Natural killer cell (primary cell): Measurements from ENCODE around the gene INTS7. TPM values are rescaled to one million over a fixed set of nuclear protein-coding genes. Genes with fewer than 3 reads are reported as not detected.
A peak's percentile ranks its signal among the peaks of the same experiment; 100 is the strongest.

Experiments
- ATAC-seq, 3 donors: fragments of 150-1000 bp in 2 of 3; fragments of 200-7000 bp in 1 of 3; cut with Tn5 transposase; 1 replicate in 1 of 3; 2 replicates in 2 of 3; pipeline ENCODE4 v1.10.0; 2021; ENCODE audit warnings: mild to moderate bottlenecking in 2 of 3, moderate library complexity in 2 of 3
- DNase-seq, 2 donors: peaks; one replicate each; pipeline versions ENCODE4 v3.0.0 to v3.0.0-alpha.2; 2013 to 2021; ENCODE audit warnings: mixed read lengths in 1 of 2
- H3K27ac ChIP-seq: one replicate; pipeline ENCODE4 v1.5.1; 2013; ENCODE audit warnings: mild to moderate bottlenecking, low read length
- H3K27me3 ChIP-seq: one replicate; pipeline ENCODE4 v1.6.1; 2013; ENCODE audit warnings: low read length; ENCODE audit not compliant: control insufficient read depth, insufficient read depth
- H3K36me3 ChIP-seq: one replicate; pipeline ENCODE4 v1.6.1; 2013; ENCODE audit warnings: low read length; ENCODE audit not compliant: control insufficient read depth, insufficient read depth
- H3K4me1 ChIP-seq: one replicate; pipeline ENCODE4 v1.6.1; 2013; ENCODE audit warnings: low read length; ENCODE audit not compliant: control insufficient read depth, insufficient read depth
- H3K4me3 ChIP-seq: one replicate; pipeline ENCODE4 v1.5.1; 2013; ENCODE audit warnings: low read length
- H3K9me3 ChIP-seq: one replicate; pipeline ENCODE4 v1.6.1; 2013; ENCODE audit warnings: low read length; ENCODE audit not compliant: control insufficient read depth, insufficient read depth
- H3K27ac Mint-ChIP-seq, 2 donors: one replicate each; pipeline ENCODE4 v1.8.0; 2022; ENCODE audit warnings: mild to moderate bottlenecking in 2 of 2, mixed read lengths in 2 of 2, moderate library complexity in 1 of 2
- H3K27me3 Mint-ChIP-seq, 2 donors: one replicate each; pipeline ENCODE4 v1.8.0; 2022; ENCODE audit warnings: low read depth in 2 of 2, mixed read lengths in 2 of 2
- H3K36me3 Mint-ChIP-seq: one replicate; pipeline ENCODE4 v1.8.0; 2022; ENCODE audit warnings: mixed read lengths
- H3K4me1 Mint-ChIP-seq, 2 donors: one replicate each; pipeline ENCODE4 v1.8.0; 2022; ENCODE audit warnings: mixed read lengths in 2 of 2
- H3K4me3 Mint-ChIP-seq: one replicate; pipeline ENCODE4 v1.8.0; 2022; ENCODE audit warnings: mild to moderate bottlenecking, moderate library complexity, mixed read lengths
- H3K9me3 Mint-ChIP-seq, 2 donors: one replicate each; pipeline ENCODE4 v1.8.0; 2022; ENCODE audit warnings: mixed read lengths in 2 of 2
- CTCF ChIP-seq: fragments of 200-600 bp; IDR thresholded peaks from one replicate; pipeline ENCODE4 v1.8.0; 2022; ENCODE audit warnings: antibody characterized with exemption
- WGBS: methylation state at CpG from one replicate; pipeline ENCODE4 v1.1.7; 2013; ENCODE audit warnings: missing lambda C conversion rate; ENCODE audit not compliant: insufficient coverage; 5-methylcytosine and 5-hydroxymethylcytosine counted together
- intact Hi-C: fragments of 100-400 bp; cut with micrococcal nuclease; formaldehyde crosslinking; loops from one replicate; pipeline ENCODE4 v1.14.2; 2022
- total RNA-seq, 4 donors: library from RNA; stranded (reverse); fragments of 120-200 nt in 1 of 4; gene quantifications; one replicate each; pipeline versions ENCODE4 v1.2.3 to v1.2.4, GENCODE V29; 2013 to 2022

Gene INTS7
- total RNA-seq, 3 donors from 2014 or later (not counting 1 experiment from before 2014, with no cell fraction given): 10.0 to 20.3 (median 11.0) TPM

GRCh38 chr1:211903490-211904245 lies 131.7 kb downstream of the INTS7 start:
- Histone ChIP-seq H3K4me3 (no peak overlapping the region), H3K4me1 (no peaks in the 10 kb centered on the region), H3K9me3 (no peaks in the 10 kb centered on the region), H3K27me3 (no peaks in the 10 kb centered on the region), H3K36me3 (no peaks in the 10 kb centered on the region), H3K27ac (no peak overlapping the region)
- H3K36me3 Mint-ChIP-seq: no peaks in the 10 kb centered on the region
- H3K4me1 Mint-ChIP-seq: no peaks in the 10 kb centered on the region
- H3K27ac Mint-ChIP-seq: no peak overlapping the region
- H3K9me3 Mint-ChIP-seq: no peaks in the 10 kb centered on the region
- H3K4me3 Mint-ChIP-seq: no peak overlapping the region
- TF ChIP-seq CTCF: no peak
- 89% methylated on average over 2 of the region's 2 CpGs for WGBS
- ATAC-seq (no peak), DNase-seq (no peak)
- H3K27me3 Mint-ChIP-seq: no peaks in the 10 kb centered on the region
- intact Hi-C loops: no loop called here

- no peak for TF ChIP-seq CTCF
- 93% methylated on average over 4 of the region's 4 CpGs for WGBS
- Mint-ChIP-seq H3K4me3 (no peak overlapping the region), H3K9me3 (no peaks in the 10 kb centered on the region), H3K27ac (no peak overlapping the region), H3K36me3 (no peaks in the 10 kb centered on the region), H3K4me1 (no peaks in the 10 kb centered on the region), H3K27me3 (no peaks in the 10 kb centered on the region)
- no peaks in the 10 kb centered on the region for H3K4me1 ChIP-seq
- H3K36me3 ChIP-seq: no peaks in the 10 kb centered on the region
- H3K27ac ChIP-seq: no peak overlapping the region
- DNase-seq (no peak), ATAC-seq (no peak)
- H3K9me3 ChIP-seq: no peaks in the 10 kb centered on the region
- H3K4me3 ChIP-seq: no peak overlapping the region
- no peaks in the 10 kb centered on the region for H3K27me3 ChIP-seq
- intact Hi-C loops: no loop called here
These were observed 132.6 kb downstream of the INTS7 start for GRCh38 chr1:211902624-211903291.

- ATAC-seq (peak in 1 of 3 donors; percentile 30), DNase-seq (no peak)
- Histone ChIP-seq H3K27ac (no peak overlapping the region), H3K4me1 (no peaks in the 10 kb centered on the region), H3K27me3 (no peaks in the 10 kb centered on the region), H3K36me3 (no peaks in the 10 kb centered on the region), H3K9me3 (no peaks in the 10 kb centered on the region), H3K4me3 (no peak overlapping the region)
- H3K36me3 Mint-ChIP-seq: no peaks in the 10 kb centered on the region
- TF ChIP-seq CTCF: no peak
- H3K9me3 Mint-ChIP-seq: no peaks in the 10 kb centered on the region
- 97% methylated on average over 2 of the region's 2 CpGs for WGBS
- H3K4me1 Mint-ChIP-seq: no peaks in the 10 kb centered on the region
- intact Hi-C loops: no loop called here
- H3K27ac Mint-ChIP-seq: no peak overlapping the region
- H3K27me3 Mint-ChIP-seq: no peaks in the 10 kb centered on the region
- no peak overlapping the region for H3K4me3 Mint-ChIP-seq
These were observed 133.4 kb downstream of the INTS7 start for GRCh38 chr1:211901945-211902344.
